ENCODE results near the gene PTPRD. TPM values are rescaled to one million over a fixed set of nuclear protein-coding genes. Genes with fewer than 3 reads are reported as not detected.

PTPRD gene
- total RNA-seq, 1 experiment from 2014 or later: not detected

DNA sequence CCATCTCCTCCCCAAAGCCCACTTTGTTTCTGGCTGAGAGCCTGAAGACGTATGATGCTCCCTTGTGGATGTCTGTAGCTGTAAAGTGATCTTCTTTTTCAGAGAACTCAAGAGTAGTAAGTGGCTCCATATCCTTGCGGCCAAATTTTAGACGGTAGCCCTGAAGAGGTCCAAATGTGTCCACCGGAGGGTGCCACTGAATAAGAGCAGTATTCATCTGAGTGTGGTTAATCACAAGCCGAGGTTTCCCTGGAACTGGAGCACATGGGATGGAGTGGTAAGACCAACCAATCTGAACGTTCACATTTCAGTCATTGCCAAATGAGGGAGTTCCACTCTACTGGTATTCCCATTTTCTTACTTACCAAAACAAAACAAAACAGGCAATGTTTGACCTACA, 2126.7 kb downstream of the PTPRD start:
- Histone ChIP-seq H3K27ac (ENCODE audit: low read length) (no peak overlapping the region), H3K4me1 (ENCODE audit: control insufficient read depth, insufficient read depth, low read length) (no peaks in the 10 kb centered on the region), H3K27me3 (ENCODE audit: control insufficient read depth, insufficient read depth, low read length) (no peaks in the 10 kb centered on the region), H3K36me3 (ENCODE audit: control insufficient read depth, insufficient read depth, low read length) (no peaks in the 10 kb centered on the region), H3K9me3 (ENCODE audit: control insufficient read depth, insufficient read depth, low read depth, low read length) (no peaks in the 10 kb centered on the region), H3K4me3 (ENCODE audit: low read depth in 2 of 2, low read length in 2 of 2) (no peak overlapping the region)
- in situ Hi-C loops (cut with HindIII; ENCODE audit: low pct_unique_long_range_greater_than_20kb, low sequenced_read_pairs) (no loop called here), intact Hi-C loops (cut with micrococcal nuclease; ENCODE audit: unreplicated experiment) (no loop called here)
- ATAC-seq (no peak), DNase-seq (ENCODE audit: low read depth, low spot score) (no peak)
- ChIA-PET CTCF (no interaction called here), POLR2A (no interaction called here)
- TF ChIP-seq, protein P1, sequence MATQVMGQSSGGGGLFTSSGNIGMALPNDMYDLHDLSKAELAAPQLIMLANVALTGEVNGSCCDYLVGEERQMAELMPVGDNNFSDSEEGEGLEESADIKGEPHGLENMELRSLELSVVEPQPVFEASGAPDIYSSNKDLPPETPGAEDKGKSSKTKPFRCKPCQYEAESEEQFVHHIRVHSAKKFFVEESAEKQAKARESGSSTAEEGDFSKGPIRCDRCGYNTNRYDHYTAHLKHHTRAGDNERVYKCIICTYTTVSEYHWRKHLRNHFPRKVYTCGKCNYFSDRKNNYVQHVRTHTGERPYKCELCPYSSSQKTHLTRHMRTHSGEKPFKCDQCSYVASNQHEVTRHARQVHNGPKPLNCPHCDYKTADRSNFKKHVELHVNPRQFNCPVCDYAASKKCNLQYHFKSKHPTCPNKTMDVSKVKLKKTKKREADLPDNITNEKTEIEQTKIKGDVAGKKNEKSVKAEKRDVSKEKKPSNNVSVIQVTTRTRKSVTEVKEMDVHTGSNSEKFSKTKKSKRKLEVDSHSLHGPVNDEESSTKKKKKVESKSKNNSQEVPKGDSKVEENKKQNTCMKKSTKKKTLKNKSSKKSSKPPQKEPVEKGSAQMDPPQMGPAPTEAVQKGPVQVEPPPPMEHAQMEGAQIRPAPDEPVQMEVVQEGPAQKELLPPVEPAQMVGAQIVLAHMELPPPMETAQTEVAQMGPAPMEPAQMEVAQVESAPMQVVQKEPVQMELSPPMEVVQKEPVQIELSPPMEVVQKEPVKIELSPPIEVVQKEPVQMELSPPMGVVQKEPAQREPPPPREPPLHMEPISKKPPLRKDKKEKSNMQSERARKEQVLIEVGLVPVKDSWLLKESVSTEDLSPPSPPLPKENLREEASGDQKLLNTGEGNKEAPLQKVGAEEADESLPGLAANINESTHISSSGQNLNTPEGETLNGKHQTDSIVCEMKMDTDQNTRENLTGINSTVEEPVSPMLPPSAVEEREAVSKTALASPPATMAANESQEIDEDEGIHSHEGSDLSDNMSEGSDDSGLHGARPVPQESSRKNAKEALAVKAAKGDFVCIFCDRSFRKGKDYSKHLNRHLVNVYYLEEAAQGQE (IDR thresholded peaks at IDR 0.05; ENCODE audit: insufficient read depth in 1 of 2, low read depth in 2 of 2, low read length in 1 of 2): no peak
- TF ChIP-seq, protein P2, sequence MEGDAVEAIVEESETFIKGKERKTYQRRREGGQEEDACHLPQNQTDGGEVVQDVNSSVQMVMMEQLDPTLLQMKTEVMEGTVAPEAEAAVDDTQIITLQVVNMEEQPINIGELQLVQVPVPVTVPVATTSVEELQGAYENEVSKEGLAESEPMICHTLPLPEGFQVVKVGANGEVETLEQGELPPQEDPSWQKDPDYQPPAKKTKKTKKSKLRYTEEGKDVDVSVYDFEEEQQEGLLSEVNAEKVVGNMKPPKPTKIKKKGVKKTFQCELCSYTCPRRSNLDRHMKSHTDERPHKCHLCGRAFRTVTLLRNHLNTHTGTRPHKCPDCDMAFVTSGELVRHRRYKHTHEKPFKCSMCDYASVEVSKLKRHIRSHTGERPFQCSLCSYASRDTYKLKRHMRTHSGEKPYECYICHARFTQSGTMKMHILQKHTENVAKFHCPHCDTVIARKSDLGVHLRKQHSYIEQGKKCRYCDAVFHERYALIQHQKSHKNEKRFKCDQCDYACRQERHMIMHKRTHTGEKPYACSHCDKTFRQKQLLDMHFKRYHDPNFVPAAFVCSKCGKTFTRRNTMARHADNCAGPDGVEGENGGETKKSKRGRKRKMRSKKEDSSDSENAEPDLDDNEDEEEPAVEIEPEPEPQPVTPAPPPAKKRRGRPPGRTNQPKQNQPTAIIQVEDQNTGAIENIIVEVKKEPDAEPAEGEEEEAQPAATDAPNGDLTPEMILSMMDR (IDR thresholded peaks at IDR 0.05): peak; percentile 7; the same call in 1 of the 2 replicates
- TF ChIP-seq POLR2AphosphoS5 (IDR thresholded peaks at IDR 0.05; ENCODE audit: low read depth, low read length) (no peak), TCF7L2 (IDR thresholded peaks at IDR 0.05; ENCODE audit: low read depth, low read length) (no peak), SIN3A (IDR thresholded peaks at IDR 0.05; ENCODE audit: borderline replicate concordance, insufficient read depth, low read depth, low read length) (no peak)
- no TSS peak for BruUV-seq (replicated peaks)

DNA sequence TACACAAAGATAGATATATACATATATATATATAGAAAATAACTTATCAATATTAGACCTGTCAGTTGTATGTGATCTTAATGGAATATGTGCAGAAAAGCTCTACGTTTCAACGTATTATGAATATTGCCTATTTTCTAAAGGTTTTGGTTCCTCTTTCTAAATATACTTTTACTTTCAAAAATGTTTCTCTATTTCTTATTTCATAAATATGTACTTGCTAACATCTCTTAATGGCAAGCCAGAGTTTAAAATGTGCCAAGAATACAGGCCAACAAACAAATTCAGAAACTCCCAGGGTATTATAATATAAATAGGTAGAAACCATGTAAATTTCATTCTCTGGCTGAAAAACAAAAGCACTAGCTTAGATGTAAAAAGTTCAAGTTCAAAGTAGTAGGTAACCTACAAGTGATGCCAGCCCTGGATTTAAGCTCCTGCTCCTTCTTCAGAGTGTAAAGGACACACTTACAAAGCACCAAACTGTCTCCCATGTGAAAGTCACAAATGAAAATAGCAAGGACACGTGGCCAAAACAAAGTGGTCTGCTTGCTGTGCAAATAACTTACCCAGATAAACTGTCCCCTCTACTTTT, 2128.1 kb downstream of the PTPRD start:
- Histone ChIP-seq H3K4me1 (ENCODE audit: control insufficient read depth, insufficient read depth, low read length) (no peaks in the 10 kb centered on the region), H3K9me3 (ENCODE audit: control insufficient read depth, insufficient read depth, low read depth, low read length) (no peaks in the 10 kb centered on the region), H3K27ac (ENCODE audit: low read length) (no peak overlapping the region), H3K27me3 (ENCODE audit: control insufficient read depth, insufficient read depth, low read length) (no peaks in the 10 kb centered on the region), H3K36me3 (ENCODE audit: control insufficient read depth, insufficient read depth, low read length) (no peaks in the 10 kb centered on the region), H3K4me3 (ENCODE audit: low read depth in 2 of 2, low read length in 2 of 2) (no peak overlapping the region)
- no TSS peak for BruUV-seq (replicated peaks)
- ATAC-seq: no peak
- in situ Hi-C loops (cut with HindIII; ENCODE audit: low pct_unique_long_range_greater_than_20kb, low sequenced_read_pairs) (no loop called here), intact Hi-C loops (cut with micrococcal nuclease; ENCODE audit: unreplicated experiment) (no loop called here)
- CTCF ChIA-PET: no interaction called here
- TF ChIP-seq, protein P2 (IDR thresholded peaks at IDR 0.05): no peak
- no peak for TF ChIP-seq SIN3A (IDR thresholded peaks at IDR 0.05; ENCODE audit: borderline replicate concordance, insufficient read depth, low read depth, low read length)
- TF ChIP-seq POLR2AphosphoS5 (IDR thresholded peaks at IDR 0.05; ENCODE audit: low read depth, low read length): no peak
- TF ChIP-seq TCF7L2 (IDR thresholded peaks at IDR 0.05; ENCODE audit: low read depth, low read length): no peak
- TF ChIP-seq, protein P1 (IDR thresholded peaks at IDR 0.05; ENCODE audit: insufficient read depth in 1 of 2, low read depth in 2 of 2, low read length in 1 of 2): no peak
- POLR2A ChIA-PET: no interaction called here
- no peak for DNase-seq (ENCODE audit: low read depth, low spot score)
